ENCODE measurements around the gene FERMT2.

- TF ChIP-seq EP300 (IDR thresholded peaks at IDR 0.05): no peak
- TF ChIP-seq POLR2A (IDR thresholded peaks at IDR 0.05): no peak
These were observed 40.3 kb downstream of the FERMT2 start for GRCh38 chr14:52910572-52910971.
